ENCODE results near the gene GLYATL2. TPM values are rescaled to one million over a fixed set of nuclear protein-coding genes. Genes with fewer than 3 reads are reported as not detected.
A peak's percentile ranks its signal among the peaks of the same experiment; 100 is the strongest.

The GLYATL2 gene
- total and polyA plus RNA-seq, 2 experiments from 2014 or later: not detected

- Histone ChIP-seq H3K4me3 (no peak overlapping the region), H3K36me3 (no peaks in the 10 kb centered on the region), H3K4me1 (ENCODE audit: low read depth) (no peaks in the 10 kb centered on the region), H3K27me3 (no peaks in the 10 kb centered on the region), H3K9me3 (ENCODE audit: low read depth) (no peaks in the 10 kb centered on the region), H3K27ac (no peak overlapping the region)
- DNase-seq (ENCODE audit: low read depth in 1 of 2, low spot score in 1 of 2): no peak
- no peak for TF ChIP-seq CTCF (IDR thresholded peaks at IDR 0.05; ENCODE audit: low read depth, low read length)
Measured at GRCh38 chr11:58801974-58802545, 42.4 kb downstream of the GLYATL2 start.

GRCh38 chr11:58801302-58801701 is 43.2 kb downstream of the GLYATL2 start:
- Histone ChIP-seq H3K9me3 (ENCODE audit: low read depth) (no peaks in the 10 kb centered on the region), H3K27me3 (no peaks in the 10 kb centered on the region)
- TF ChIP-seq CTCF (IDR thresholded peaks at IDR 0.05; ENCODE audit: low read depth, low read length): no peak

GRCh38 chr11:58796333-58796732 is 48.2 kb downstream of the GLYATL2 start:
- no peak for TF ChIP-seq CTCF (IDR thresholded peaks at IDR 0.05; ENCODE audit: low read depth, low read length)
- Histone ChIP-seq H3K4me1 (ENCODE audit: low read depth) (no peaks in the 10 kb centered on the region), H3K27me3 (no peaks in the 10 kb centered on the region), H3K36me3 (no peaks in the 10 kb centered on the region), H3K27ac (no peak overlapping the region), H3K9me3 (ENCODE audit: low read depth) (no peaks in the 10 kb centered on the region), H3K4me3 (no peak overlapping the region)
- DNase-seq (ENCODE audit: low read depth in 1 of 2, low spot score in 1 of 2): no peak

More at GRCh38 chr11:58801302-58801701, 43.2 kb downstream of the GLYATL2 start:
- Histone ChIP-seq H3K36me3 (no peaks in the 10 kb centered on the region), H3K4me3 (no peak overlapping the region), H3K27ac (no peak overlapping the region), H3K4me1 (ENCODE audit: low read depth) (no peaks in the 10 kb centered on the region)
- no peak for DNase-seq (ENCODE audit: low read depth in 1 of 2, low spot score in 1 of 2)

- H3K9me3 ChIP-seq (ENCODE audit: low read depth): no peaks in the 10 kb centered on the region
- no peak overlapping the region for H3K27ac ChIP-seq
- peaks cover 4% of the 10 kb centered on the region for H3K4me1 ChIP-seq (ENCODE audit: low read depth)
- peak; percentile 83 for TF ChIP-seq CTCF (IDR thresholded peaks at IDR 0.05; ENCODE audit: low read depth, low read length)
- peak; percentile 62 for DNase-seq (ENCODE audit: low read depth in 1 of 2, low spot score in 1 of 2)
- no peaks in the 10 kb centered on the region for H3K36me3 ChIP-seq
- no peak overlapping the region for H3K4me3 ChIP-seq
- no peaks in the 10 kb centered on the region for H3K27me3 ChIP-seq
Measured at GRCh38 chr11:58788355-58789023, 56.0 kb downstream of the GLYATL2 start.

- no peak for DNase-seq (ENCODE audit: low read depth in 1 of 2, low spot score in 1 of 2)
Measured at GRCh38 chr11:58787903-58788302, 56.6 kb downstream of the GLYATL2 start.

More at GRCh38 chr11:58787903-58788302, 56.6 kb downstream of the GLYATL2 start:
- H3K27me3 ChIP-seq: no peaks in the 10 kb centered on the region
- no peak overlapping the region for H3K4me3 ChIP-seq
- no peak overlapping the region for H3K27ac ChIP-seq
- H3K36me3 ChIP-seq: no peaks in the 10 kb centered on the region
- TF ChIP-seq CTCF (IDR thresholded peaks at IDR 0.05; ENCODE audit: low read depth, low read length): no peak
- peaks cover 4% of the 10 kb centered on the region for H3K4me1 ChIP-seq (ENCODE audit: low read depth)
- H3K9me3 ChIP-seq (ENCODE audit: low read depth): no peaks in the 10 kb centered on the region

Data from cardiac muscle cell (in vitro differentiated cells and primary cell).